Activated T-cell treated with anti-CD3 and anti-CD28 coated beads for 48 hours (primary cell): ENCODE data around the gene ADAMTS14.
A peak's percentile ranks its signal among the peaks of the same experiment; 100 is the strongest.

ENCODE experiments used
- DNase-seq: peaks from one replicate; pipeline ENCODE4 v3.0.0-alpha.2; 2020; ENCODE audit warnings: low read depth

ADAMTS14 gene

DNA sequence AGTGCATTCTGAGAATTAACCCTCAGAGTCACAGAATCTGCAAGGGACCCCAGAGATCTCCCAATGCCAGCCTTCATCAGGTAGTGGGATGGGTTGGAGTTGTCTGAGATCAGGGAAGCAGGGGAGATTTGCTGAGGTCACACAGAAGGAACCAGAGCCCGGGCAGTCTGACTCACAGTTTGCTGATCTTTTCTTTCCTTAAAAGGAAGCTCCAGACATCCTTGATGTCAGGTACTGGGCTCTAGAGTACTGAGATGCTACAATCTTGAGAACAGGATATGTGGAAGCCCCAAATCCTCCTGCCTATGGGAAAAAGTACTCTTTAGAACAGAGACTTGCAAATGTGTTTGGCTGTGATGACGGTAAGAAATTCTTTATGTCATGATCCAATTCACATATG is 112.2 kb downstream of the ADAMTS14 start:
- no peak for DNase-seq

DNA sequence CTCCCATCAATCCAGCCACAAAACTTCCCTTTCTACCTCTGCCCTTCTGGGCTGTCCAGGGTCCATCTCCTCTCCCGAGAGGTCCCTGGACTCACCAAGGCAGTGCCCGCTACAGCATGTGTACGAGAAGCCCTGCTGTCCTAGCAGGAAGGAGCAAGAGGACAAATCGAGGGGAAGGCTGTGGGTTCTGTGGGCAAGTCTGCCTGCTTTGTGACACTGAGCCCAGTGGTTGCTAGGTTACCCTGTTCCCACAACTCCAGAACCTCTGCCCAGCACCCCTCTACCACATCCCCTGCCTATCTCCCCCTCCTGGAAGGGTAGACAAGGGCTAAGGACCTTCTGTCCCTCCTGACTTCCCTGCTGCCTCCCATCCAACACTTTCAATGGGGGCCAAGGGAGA is 112.9 kb downstream of the ADAMTS14 start, which contains the start of gene TBATA:
TBATA (minus strand) TSS at position 188 of the 400 bp plus-strand sequence. CDS start 1,998 bp downstream, outside the sequence.
- DNase-seq = no peak

DNA sequence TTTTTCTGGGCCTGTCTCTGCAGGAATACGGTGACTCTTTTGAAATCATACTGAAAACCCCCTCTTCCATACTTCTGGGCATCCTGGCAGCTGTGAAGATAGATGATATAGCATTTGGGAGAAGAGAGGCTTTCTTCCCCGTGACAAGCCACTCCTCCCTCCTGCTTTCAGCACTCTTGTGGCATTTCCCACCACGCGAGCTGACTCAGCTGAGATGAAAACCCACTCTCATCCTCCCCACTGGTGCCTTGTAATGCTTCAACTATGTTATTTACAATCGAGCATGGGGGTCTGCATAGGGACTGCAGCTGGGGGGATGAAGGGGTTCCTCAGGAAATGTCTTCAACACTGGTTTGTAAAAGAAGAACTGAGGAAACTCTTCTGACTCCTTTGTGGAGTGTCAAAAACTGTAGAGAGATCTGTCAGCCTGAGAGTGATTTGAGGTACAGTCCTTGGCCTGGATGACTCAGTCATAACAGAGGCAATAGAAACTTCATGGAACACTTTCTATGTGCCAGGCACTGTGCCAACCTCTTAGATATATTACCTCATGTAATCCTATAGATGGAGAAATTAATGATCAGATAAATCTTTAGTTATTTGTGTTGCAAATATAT is 114.6 kb downstream of the ADAMTS14 start:
- DNase-seq = peak; percentile 9

DNA sequence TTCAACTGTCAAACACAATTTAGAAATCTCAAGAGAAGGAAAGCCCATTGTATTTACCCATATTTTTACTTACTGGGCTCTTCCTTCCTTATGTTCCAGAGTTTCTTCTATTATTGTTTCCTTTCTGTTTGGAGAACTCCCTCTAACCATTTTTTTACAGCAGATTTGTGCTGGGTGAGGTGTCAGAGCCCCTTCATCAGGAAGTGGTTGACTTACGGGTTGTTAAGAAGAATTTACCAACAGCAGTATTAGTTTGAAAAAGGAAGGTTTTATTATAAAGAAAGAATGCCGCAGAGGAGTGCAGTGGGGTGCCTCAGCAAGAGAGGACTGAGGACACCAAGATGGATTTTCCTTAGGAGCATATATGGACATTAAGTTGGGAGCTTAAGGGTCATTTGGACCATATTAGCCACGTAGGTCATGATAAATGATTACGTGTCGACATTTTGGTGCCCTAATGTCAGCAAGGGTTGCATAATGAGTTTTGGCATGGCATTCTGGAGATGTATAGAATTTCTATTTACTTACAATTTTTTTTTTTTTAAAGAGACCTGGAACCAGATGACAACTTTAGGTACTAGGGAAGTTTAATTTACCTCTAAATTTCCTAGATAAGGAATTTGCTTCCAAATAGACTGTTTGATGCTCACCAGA is 119.2 kb downstream of the ADAMTS14 start:
- DNase-seq = no peak

DNA sequence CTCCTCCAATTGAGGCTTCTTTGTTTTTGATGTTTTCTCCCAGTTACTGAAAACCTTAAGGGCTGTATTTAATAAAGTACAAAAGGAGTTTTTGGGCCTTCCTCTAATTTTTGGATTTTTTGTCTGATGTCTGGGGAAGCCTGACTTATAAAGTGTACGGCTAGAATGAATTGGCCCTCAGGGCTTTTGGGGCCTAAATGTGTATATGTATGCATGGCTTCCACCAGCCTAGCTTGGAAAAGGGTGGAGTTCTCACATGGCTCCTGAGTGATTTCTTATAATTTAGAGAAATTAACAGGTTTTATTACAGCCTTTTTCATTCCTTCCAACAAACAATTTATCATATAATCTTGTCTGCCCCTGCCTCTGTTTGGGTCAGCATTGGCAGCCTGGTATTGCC is 123.3 kb downstream of the ADAMTS14 start:
- DNase-seq = no peak

DNA sequence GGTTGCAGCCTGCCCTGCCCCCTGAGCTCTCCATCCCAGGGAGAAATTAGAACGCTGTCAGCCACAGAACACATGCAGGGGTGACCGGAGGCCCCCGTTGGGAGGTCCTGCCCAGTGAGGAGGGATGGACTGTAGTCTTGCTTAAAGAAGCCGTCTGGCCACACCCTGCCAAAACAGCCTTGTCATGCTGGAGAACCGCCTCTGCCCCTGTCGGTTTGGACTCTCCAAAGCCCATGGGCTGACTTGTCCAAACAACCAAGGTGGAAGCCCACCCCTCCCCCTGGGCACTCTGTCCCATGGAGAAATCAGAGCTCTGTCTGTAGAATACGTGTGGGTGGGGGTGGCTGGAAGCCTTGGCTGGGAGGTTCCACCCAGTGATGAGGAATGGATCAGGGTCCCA is 125.5 kb downstream of the ADAMTS14 start:
- no peak for DNase-seq

DNA sequence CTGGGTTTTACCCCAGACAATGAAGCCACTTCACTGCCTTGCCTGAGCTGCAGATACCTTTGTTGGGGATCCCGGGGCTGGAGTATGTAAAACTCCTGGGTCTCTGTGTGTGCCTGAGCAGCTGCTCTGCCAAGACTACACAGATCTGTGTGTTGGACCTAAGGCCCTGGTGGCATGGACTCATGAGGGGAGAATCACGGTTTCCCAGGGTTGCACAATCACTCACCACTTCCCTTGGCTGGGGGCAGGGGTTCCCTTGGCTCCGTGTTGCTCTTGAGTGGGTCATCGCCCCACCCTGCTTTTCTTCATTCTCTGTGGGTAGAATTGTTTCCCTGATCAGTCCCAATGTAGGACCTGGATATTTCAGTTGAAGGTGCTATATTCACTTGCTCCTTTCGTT is 126.8 kb downstream of the ADAMTS14 start:
- DNase-seq = no peak

DNA sequence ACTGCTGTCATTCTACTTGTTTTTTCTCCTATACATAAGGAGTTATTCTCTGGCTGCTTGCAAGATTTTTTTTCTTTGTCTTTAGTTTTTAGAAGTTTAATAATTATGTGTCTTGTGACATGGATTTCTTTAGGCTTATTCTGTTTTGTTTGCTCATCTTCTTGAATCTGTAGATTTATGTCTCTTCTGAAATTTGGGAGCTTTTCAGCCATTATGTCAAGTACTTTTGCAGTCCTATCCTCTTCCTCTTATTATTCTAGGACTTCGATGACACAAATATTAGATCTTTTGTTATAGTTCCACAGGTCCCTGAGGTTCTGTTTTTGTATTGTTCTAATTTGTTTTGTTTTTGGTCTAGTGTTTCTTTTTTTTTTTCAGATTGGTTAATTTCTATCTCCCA is 129.5 kb downstream of the ADAMTS14 start:
- DNase-seq = no peak

DNA sequence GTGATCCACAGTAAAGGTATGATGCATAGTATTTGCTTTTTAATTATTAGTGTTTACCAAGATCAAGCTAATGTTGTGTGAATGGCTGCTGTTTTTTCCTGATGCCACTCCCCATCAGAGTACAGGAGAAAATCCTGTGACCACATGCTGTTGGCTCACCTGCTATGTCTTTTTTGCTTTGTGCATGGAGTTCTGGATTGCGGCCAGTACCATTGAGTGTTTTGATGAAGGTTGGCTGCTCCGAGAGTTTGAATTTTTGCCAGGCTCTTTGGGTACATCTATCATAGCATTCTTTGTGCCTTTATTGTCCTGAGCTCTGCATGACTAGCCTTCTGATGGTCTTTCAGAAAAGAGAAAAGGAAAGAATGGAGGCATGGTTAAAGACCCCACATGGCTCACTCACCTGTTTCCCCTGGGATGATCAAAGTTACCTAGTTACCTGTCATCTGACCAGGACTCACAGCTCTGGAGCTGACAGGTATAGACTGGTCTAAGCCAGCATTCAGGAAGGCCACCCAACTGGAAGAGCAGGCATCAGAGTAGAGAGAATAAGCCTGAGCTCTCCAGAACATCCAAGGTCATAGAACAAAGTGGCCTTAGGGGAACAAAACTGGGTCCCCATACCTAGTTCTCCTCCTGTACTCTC is 131.6 kb downstream of the ADAMTS14 start:
- no peak for DNase-seq

DNA sequence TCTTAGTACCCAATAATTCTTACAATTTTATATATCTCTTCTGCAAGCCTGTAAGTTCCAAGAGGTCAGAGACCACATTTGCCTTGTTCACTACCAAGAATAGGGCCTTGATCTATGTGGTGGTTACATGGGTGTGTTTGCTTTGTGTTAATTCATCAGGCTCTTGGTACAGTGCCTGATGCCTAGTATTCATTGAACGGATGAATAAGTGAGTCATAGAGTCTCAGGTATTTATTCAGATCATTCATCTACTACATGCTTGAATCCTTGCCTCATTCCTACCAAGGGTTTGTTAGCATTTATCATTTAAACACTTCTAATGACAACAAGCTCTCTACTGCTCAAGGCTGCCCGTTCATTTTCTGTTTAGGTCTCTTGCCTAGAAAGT is 132.1 kb downstream of the ADAMTS14 start:
- DNase-seq = no peak

DNA sequence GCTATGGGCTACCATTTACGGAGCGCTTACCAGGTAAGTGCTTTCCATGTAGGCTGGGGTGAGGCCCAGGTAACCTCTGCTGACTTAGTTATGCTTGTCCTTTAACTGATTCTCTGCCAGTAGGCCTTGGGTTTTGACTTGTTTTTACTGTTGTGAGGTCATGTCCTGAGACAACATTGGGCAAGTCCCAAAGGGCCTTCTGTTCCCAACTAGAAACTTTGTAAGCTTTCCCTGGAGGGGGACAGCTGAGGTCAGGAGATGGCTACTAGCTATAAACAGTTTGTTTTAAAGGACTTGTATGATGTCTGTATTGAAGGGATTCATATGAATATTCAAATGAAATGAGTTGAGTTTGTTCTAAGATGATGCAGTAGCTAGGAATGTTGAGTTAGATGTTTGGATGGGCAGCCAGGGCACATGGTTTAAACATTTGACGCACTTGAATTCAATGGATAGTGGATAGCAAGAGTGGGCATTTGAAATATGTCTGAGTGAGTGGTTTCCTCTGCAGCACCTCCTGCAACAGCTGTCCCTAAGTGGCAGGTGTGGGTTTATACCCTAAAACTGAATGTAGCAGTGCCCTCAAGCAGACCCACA is 133.4 kb downstream of the ADAMTS14 start:
- no peak for DNase-seq

DNA sequence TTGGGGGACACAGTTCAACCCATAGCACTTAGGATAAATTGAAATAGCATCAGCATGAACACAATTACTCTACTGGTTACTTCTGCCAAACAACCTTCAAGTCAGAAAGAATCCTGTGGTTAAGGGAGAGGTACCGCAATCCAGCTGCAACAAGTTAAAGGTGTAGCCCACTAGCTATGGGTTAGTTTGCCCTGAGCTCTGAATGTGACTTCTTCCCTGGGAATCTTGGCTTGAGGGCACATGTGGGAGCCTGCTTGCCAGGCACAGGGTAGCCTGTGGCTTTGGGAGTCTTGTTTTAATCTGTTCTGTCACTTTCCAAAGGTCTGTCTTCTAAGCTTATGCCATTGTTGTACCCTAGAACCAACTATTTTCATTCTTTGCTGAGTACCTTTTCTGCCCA is 134.5 kb downstream of the ADAMTS14 start:
- no peak for DNase-seq

DNA sequence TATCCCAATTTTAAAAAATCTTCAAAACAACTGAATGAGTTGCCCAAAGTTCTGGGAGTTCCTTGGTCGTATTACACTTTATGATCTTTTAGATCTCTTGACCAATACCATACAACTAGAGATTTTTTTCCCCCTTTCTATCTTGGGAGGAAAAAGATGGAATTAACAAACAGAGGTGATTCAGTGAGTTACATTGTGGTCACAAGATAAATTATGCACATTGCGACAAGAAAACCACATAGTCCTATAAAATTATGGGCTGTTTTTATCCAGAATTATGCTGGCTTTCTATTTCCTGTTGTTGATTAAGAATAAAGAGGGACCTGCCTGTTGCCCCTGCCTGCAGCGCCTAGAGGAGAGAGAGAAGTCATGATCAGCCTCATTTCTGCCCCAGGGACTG is 135.2 kb downstream of the ADAMTS14 start:
- DNase-seq = no peak

DNA sequence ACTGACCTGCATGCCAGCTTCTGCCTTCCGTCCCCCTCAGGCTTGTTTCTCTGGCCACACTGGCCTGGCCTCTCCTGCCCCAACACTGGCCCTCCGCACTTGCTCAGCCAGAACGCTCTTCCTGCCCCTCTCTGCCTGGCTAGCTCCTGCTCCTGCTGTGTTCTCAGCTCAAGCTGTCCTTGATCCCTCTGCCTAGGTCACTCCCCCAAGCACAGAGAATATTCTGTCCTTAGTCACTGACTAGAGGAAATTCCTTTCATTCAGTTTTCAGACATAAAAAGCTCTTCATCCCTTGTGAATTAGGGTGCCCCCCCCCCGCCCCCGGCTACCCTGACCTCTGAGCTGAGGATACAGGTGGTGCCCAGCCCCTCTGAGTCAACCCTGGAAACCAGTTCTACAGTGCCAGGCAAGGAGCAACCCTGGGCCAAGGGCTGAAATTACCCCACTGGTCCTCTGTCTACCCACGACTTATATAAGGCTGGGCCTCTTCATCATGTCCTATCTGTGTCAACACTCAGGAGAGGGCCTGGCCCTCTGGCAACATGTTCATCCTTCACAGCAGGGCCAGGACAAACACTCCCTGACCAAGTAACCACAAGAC is 136.8 kb downstream of the ADAMTS14 start:
- no peak for DNase-seq

DNA sequence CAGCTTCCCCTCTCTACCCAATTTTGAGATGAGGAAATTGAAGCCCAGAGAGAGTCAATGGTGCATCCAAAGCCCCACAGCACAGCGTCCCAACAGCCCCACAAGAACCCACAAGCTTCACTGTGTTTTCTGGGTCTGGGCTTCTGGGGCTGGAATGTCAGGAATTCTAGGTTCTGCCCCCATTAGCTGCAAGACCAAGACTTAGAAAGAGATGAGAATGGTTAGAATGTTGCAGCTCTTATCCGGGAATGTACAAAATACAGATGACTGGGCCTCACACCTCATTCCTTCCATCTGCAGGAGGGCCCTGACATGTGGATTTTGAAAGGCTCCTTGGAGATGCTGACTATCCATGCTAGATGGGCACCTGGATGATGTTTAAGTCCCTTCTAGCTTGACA is 137.4 kb downstream of the ADAMTS14 start:
- no peak for DNase-seq

DNA sequence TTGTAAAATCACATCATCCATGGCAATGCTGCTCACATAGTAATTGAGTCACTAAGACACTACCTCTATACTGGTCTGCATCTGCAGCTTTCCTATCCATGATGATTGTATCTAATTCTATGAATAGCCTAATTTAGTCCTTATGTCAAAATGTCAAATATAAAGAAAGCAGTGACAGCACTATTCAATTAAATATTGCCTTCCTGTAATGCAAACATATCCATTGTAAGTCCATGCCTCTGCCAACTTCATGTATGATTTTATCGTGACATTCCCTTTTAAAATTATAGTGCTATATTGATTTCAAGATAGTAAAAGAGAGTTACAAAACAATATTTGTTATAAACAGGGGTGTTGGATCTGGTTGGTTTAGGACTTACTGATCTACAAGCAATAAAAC is 138.7 kb downstream of the ADAMTS14 start:
- DNase-seq = no peak

DNA sequence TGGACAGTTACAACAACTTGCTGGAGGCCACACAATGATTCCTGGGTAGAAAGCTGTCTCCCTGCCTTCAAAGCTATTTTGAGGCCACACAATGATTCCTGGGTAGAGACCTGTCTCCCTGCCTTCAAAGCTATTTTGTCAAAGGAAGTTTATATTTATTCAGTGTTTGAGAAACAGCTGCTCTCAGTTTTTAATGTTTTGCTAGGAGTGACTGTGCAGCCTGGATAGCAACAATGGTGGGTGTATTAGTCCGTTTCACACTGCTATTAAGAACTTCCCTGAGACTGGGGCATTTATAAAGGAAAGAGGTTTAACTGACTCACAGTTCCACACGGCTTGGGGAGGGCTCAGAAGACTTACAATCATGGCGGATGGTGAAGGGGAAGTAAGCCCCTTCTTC is 139.6 kb downstream of the ADAMTS14 start:
- DNase-seq = no peak
